SK-N-SH (cell line): ENCODE data around the gene CHD5. TPM values are rescaled to one million over a fixed set of nuclear protein-coding genes. Genes with fewer than 3 reads are reported as not detected.

Experiments
- CTCF ChIA-PET: fragments of 300-600, 350-600 bp; formaldehyde crosslinking; extraction: SDS; loops from one replicate; lab custom pipeline; 2021; lab: Yijun Ruan, JAX
- POLR2A ChIA-PET: fragments of 350-600 bp; sonication (Branson Sonifier 250); formaldehyde crosslinking; extraction: SDS; loops from one replicate; lab custom pipeline; 2020; ENCODE audit warnings: antibody characterized with exemption, inconsistent platforms; lab: Yijun Ruan, JAX
- DNase-seq: peaks from one replicate; pipeline ENCODE4 v3.0.0; 2012
- H2AFZ ChIP-seq: fragments of 200-600 bp; sonication (generic); 2 replicates; pipeline ENCODE4 v1.8.1; 2016; ENCODE audit warnings: antibody characterized with exemption, mild to moderate bottlenecking, low read depth
- H3F3A ChIP-seq: fragments of 200-600 bp; sonication (generic); replicated peaks from 2 replicates; pipeline ENCODE3; 2016; ENCODE audit warnings: antibody characterized with exemption, mild to moderate bottlenecking; ENCODE audit not compliant: insufficient read depth
- H3K27ac ChIP-seq, 2 experiments: fragments of 200-500 bp in 1 of 2; fragments of 200-600 bp in 1 of 2; sonication (Bioruptor generic) in 1 of 2; sonication (generic), shearing (Covaris generic) in 1 of 2; 2 replicates each; pipeline versions ENCODE4 v1.5.1 to v1.6.1; 2014 to 2016; ENCODE audit warnings: low read depth in 2 of 2, inconsistent platforms in 1 of 2, low read length in 1 of 2, mild to moderate bottlenecking in 1 of 2, mixed read lengths in 1 of 2
- H3K27me3 ChIP-seq: fragments of 200-600 bp; sonication (generic), shearing (Covaris generic); 2 replicates; pipeline ENCODE4 v1.6.1; 2016; ENCODE audit warnings: mixed run types; ENCODE audit not compliant: insufficient read depth
- H3K36me3 ChIP-seq, 2 experiments: fragments of 200-500 bp in 1 of 2; fragments of 200-600 bp in 1 of 2; sonication (Bioruptor generic) in 1 of 2; sonication (generic) in 1 of 2; replicated peaks in 1 of 2; 2 replicates each; pipeline versions ENCODE3 to v1.5.1; 2014 to 2016; ENCODE audit warnings: low read length in 1 of 2, mild to moderate bottlenecking in 1 of 2; ENCODE audit not compliant: insufficient read depth in 2 of 2, control insufficient read depth in 1 of 2
- H3K4me1 ChIP-seq, 2 experiments: fragments of 200-500 bp in 1 of 2; fragments of 200-600 bp in 1 of 2; sonication (Bioruptor generic) in 1 of 2; sonication (generic), shearing (Covaris generic) in 1 of 2; 2 replicates each; pipeline versions ENCODE4 v1.5.1 to v1.6.1; 2014 to 2016; ENCODE audit warnings: low read depth in 1 of 2, low read length in 1 of 2, mixed run types in 1 of 2; ENCODE audit not compliant: insufficient read depth in 2 of 2, control insufficient read depth in 1 of 2
- H3K4me2 ChIP-seq: fragments of 200-600 bp; sonication (generic), shearing (Covaris generic); 2 replicates; pipeline ENCODE4 v1.6.1; 2017; ENCODE audit warnings: mixed run types
- H3K4me3 ChIP-seq, 2 experiments: fragments of 200-500 bp in 1 of 2; fragments of 200-600 bp in 1 of 2; sonication (Bioruptor generic) in 1 of 2; sonication (generic), shearing (Covaris generic) in 1 of 2; 2 replicates each; pipeline versions ENCODE4 v1.5.1 to v1.8.1; 2014 to 2016; ENCODE audit warnings: low read depth in 2 of 2, inconsistent platforms in 1 of 2, low read length in 1 of 2, mild to moderate bottlenecking in 1 of 2, mixed read lengths in 1 of 2, moderate library complexity in 1 of 2
- H3K79me2 ChIP-seq: fragments of 200-600 bp; sonication (generic); 2 replicates; pipeline ENCODE4 v1.8.1; 2017; ENCODE audit warnings: mild to moderate bottlenecking; ENCODE audit not compliant: insufficient read depth
- H3K9ac ChIP-seq: fragments of 200-600 bp; sonication (generic); 2 replicates; pipeline ENCODE4 v1.6.1; 2017; ENCODE audit warnings: mixed run types
- H3K9me2 ChIP-seq: fragments of 200-600 bp; sonication (generic); 2 replicates; pipeline ENCODE4 v1.6.1; 2017; ENCODE audit warnings: mixed run types
- H3K9me3 ChIP-seq: fragments of 200-600 bp; sonication (generic); 2 replicates; pipeline ENCODE4 v1.6.1; 2017; ENCODE audit warnings: mixed run types, mild to moderate bottlenecking, moderate library complexity
- H4K20me1 ChIP-seq: fragments of 200-600 bp; sonication (generic); 2 replicates; pipeline ENCODE4 v1.6.1; 2017; ENCODE audit warnings: mild to moderate bottlenecking, mixed run types; ENCODE audit not compliant: insufficient read depth
- CHD2 ChIP-seq: fragments of 150-350 bp; IDR thresholded peaks from 2 replicates; pipeline ENCODE4 v1.6.1; 2018; ENCODE audit warnings: low read length; ENCODE audit not compliant: partially characterized antibody
- EP300 ChIP-seq, 2 experiments: IDR thresholded peaks; 2 replicates each; pipeline versions ENCODE4 v1.4.0 to v1.6.1; 2012; ENCODE audit warnings: borderline replicate concordance in 1 of 2, low read depth in 1 of 2, low read length in 1 of 2
- FOSL2 ChIP-seq: IDR thresholded peaks from 2 replicates; pipeline ENCODE4 v1.4.0; 2012; ENCODE audit warnings: low read depth, mild to moderate bottlenecking, moderate library complexity, borderline replicate concordance
- FOXJ3 ChIP-seq: sonication (generic); formaldehyde crosslinking; IDR thresholded peaks from 2 replicates; pipeline ENCODE4 v1.5.1; 2020; ENCODE audit warnings: mild to moderate bottlenecking, missing genetic modification reagents
- GATA2 ChIP-seq: sonication (generic); formaldehyde crosslinking; IDR thresholded peaks from 2 replicates; pipeline ENCODE4 v1.5.0; 2020; ENCODE audit warnings: mild to moderate bottlenecking, missing genetic modification reagents
- JUND ChIP-seq: IDR thresholded peaks from 2 replicates; pipeline ENCODE4 v1.4.0; 2012
- MEF2A ChIP-seq: IDR thresholded peaks from 2 replicates; pipeline ENCODE4 v1.4.0; 2012; ENCODE audit warnings: low read depth, borderline replicate concordance
- MXI1 ChIP-seq: IDR thresholded peaks from 2 replicates; pipeline ENCODE4 v1.6.1; 2012; ENCODE audit warnings: mild to moderate bottlenecking, low read depth, low read length, improper control_type of control experiment
- NFIC ChIP-seq: IDR thresholded peaks from 2 replicates; pipeline ENCODE4 v1.4.0; 2012; ENCODE audit warnings: borderline replicate concordance
- POLR2AphosphoS5 ChIP-seq: IDR thresholded peaks from 2 replicates; pipeline ENCODE4 v1.6.1; 2012; ENCODE audit warnings: low read depth, low read length
- RAD21 ChIP-seq: IDR thresholded peaks from 2 replicates; pipeline ENCODE4 v1.6.1; 2012; ENCODE audit warnings: mild to moderate bottlenecking, low read length
- RFX5 ChIP-seq: IDR thresholded peaks from 2 replicates; pipeline ENCODE4 v1.6.1; 2012; ENCODE audit warnings: mild to moderate bottlenecking, improper control_type of control experiment, low read length
- RXRA ChIP-seq: IDR thresholded peaks from 2 replicates; pipeline ENCODE4 v1.4.0; 2012; ENCODE audit warnings: low read depth, mild to moderate bottlenecking, borderline replicate concordance
- SIN3A ChIP-seq: IDR thresholded peaks from 2 replicates; pipeline ENCODE4 v1.6.1; 2012; ENCODE audit warnings: low read depth, mild to moderate bottlenecking, low read length, moderate library complexity, borderline replicate concordance
- TAF1 ChIP-seq: IDR thresholded peaks from 2 replicates; pipeline ENCODE4 v1.6.1; 2012; ENCODE audit warnings: low read depth, mild to moderate bottlenecking, low read length, moderate library complexity, borderline replicate concordance
- TCF12 ChIP-seq: IDR thresholded peaks from 2 replicates; pipeline ENCODE4 v1.4.0; 2012
- YY1 ChIP-seq: IDR thresholded peaks from 2 replicates; pipeline ENCODE4 v1.4.0; 2012; ENCODE audit warnings: low read depth, mild to moderate bottlenecking
- WGBS: methylation state at CpG from one replicate; pipeline ENCODE4 v1.1.6; 2017; ENCODE audit warnings: low lambda C conversion rate; 5-methylcytosine and 5-hydroxymethylcytosine counted together
- polyA plus RNA-seq, 3 experiments: library from polyadenylated mRNA; depleted of rRNA; stranded (reverse); fragments of >200 nt; gene quantifications; 2 replicates each; pipeline ENCODE4 v1.2.3, GENCODE V29; 2012
- TF ChIP-seq, protein P1 (sequence below): IDR thresholded peaks from 2 replicates; pipeline ENCODE4 v1.4.0; 2012; ENCODE audit warnings: low read depth
- TF ChIP-seq, protein P2 (sequence below): fragments of 150-350 bp; IDR thresholded peaks from 2 replicates; pipeline ENCODE4 v1.6.1; 2016; ENCODE audit warnings: mild to moderate bottlenecking, low read depth, low read length
- TF ChIP-seq, protein P3 (sequence below): fragments of 200-600 bp; sonication (generic); IDR thresholded peaks from 2 replicates; pipeline ENCODE4 v1.6.1; 2017; ENCODE audit warnings: antibody characterized with exemption, mild to moderate bottlenecking, moderate library complexity
- TF ChIP-seq, protein P4 (sequence below): IDR thresholded peaks from 2 replicates; pipeline ENCODE4 v1.6.1; 2012; ENCODE audit warnings: mild to moderate bottlenecking, low read depth, low read length, moderate library complexity
- TF ChIP-seq, protein P5 (sequence below): IDR thresholded peaks from 2 replicates; pipeline ENCODE4; 2012

CHD5 gene
- polyA plus RNA-seq, 1 of the 3 experiments (the other 2 are of a cell fraction), result 0.26 TPM

DNA sequence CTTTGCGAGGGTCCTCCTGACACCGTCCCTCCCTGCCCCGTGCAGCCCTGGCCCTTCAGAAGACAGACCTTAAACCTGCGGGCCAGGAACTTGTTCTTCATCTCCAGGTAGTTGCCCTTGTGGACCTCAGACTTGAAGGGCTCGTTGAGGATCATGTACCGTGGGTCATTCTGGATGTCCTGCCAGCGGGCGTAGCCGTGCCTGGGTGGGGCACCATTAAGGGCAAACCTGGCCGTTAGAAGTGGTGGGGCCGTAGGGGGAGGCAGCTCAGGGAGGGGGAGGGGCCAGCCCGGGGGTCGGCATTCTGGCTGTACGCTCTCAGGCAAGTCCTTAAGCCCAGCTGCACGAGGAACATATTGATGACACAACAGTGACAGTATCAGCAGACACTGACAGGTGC, 69.8 kb downstream of the CHD5 start (continued):
- TF ChIP-seq TAF1 (no peak), SIN3A (no peak), FOXJ3 (CRISPR knock-in tag) (no peak), YY1 (no peak), POLR2AphosphoS5 (no peak), TCF12 (no peak), NFIC (no peak), GATA2 (no peak)
- TF ChIP-seq, protein P1, sequence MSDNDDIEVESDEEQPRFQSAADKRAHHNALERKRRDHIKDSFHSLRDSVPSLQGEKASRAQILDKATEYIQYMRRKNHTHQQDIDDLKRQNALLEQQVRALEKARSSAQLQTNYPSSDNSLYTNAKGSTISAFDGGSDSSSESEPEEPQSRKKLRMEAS, result no peak
- TF ChIP-seq, protein P2, sequence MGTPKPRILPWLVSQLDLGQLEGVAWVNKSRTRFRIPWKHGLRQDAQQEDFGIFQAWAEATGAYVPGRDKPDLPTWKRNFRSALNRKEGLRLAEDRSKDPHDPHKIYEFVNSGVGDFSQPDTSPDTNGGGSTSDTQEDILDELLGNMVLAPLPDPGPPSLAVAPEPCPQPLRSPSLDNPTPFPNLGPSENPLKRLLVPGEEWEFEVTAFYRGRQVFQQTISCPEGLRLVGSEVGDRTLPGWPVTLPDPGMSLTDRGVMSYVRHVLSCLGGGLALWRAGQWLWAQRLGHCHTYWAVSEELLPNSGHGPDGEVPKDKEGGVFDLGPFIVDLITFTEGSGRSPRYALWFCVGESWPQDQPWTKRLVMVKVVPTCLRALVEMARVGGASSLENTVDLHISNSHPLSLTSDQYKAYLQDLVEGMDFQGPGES, result no peak
- TF ChIP-seq, protein P3, sequence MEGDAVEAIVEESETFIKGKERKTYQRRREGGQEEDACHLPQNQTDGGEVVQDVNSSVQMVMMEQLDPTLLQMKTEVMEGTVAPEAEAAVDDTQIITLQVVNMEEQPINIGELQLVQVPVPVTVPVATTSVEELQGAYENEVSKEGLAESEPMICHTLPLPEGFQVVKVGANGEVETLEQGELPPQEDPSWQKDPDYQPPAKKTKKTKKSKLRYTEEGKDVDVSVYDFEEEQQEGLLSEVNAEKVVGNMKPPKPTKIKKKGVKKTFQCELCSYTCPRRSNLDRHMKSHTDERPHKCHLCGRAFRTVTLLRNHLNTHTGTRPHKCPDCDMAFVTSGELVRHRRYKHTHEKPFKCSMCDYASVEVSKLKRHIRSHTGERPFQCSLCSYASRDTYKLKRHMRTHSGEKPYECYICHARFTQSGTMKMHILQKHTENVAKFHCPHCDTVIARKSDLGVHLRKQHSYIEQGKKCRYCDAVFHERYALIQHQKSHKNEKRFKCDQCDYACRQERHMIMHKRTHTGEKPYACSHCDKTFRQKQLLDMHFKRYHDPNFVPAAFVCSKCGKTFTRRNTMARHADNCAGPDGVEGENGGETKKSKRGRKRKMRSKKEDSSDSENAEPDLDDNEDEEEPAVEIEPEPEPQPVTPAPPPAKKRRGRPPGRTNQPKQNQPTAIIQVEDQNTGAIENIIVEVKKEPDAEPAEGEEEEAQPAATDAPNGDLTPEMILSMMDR, result no peak

DNA sequence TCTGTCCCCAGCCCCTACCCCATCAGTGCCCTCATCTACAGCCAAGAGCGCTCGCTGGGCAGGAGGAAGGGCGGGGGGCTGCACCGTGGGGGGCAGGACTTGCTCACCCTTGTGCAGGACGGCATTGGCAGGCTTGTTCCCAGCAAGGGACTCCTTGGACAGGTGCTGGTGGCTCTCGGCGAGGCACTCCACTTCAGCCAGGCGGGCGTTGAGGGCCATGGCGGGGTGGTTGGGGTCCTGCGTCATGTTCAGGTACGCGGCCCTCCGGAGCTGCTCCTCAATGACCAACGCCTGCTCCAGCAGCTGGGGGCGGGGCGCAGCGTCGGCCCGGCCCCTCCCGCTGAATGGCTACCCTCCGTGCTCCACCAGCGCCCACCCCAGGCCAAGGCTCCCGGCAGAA, 70.4 kb downstream of the CHD5 start:
- TF ChIP-seq MXI1 (no peak), POLR2AphosphoS5 (no peak), RAD21 (no peak), JUND (no peak), RXRA (no peak), RFX5 (no peak), MEF2A (no peak), FOXJ3 (CRISPR knock-in tag) (no peak), EP300 (IDR thresholded peaks at IDR 0.05; ENCODE audit: borderline replicate concordance in 1 of 2, low read depth in 1 of 2, low read length in 1 of 2) (no peak), FOSL2 (no peak), CHD2 (no peak)
- TF ChIP-seq, protein P4, sequence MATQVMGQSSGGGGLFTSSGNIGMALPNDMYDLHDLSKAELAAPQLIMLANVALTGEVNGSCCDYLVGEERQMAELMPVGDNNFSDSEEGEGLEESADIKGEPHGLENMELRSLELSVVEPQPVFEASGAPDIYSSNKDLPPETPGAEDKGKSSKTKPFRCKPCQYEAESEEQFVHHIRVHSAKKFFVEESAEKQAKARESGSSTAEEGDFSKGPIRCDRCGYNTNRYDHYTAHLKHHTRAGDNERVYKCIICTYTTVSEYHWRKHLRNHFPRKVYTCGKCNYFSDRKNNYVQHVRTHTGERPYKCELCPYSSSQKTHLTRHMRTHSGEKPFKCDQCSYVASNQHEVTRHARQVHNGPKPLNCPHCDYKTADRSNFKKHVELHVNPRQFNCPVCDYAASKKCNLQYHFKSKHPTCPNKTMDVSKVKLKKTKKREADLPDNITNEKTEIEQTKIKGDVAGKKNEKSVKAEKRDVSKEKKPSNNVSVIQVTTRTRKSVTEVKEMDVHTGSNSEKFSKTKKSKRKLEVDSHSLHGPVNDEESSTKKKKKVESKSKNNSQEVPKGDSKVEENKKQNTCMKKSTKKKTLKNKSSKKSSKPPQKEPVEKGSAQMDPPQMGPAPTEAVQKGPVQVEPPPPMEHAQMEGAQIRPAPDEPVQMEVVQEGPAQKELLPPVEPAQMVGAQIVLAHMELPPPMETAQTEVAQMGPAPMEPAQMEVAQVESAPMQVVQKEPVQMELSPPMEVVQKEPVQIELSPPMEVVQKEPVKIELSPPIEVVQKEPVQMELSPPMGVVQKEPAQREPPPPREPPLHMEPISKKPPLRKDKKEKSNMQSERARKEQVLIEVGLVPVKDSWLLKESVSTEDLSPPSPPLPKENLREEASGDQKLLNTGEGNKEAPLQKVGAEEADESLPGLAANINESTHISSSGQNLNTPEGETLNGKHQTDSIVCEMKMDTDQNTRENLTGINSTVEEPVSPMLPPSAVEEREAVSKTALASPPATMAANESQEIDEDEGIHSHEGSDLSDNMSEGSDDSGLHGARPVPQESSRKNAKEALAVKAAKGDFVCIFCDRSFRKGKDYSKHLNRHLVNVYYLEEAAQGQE, result no peak
- TF ChIP-seq, protein P5, sequence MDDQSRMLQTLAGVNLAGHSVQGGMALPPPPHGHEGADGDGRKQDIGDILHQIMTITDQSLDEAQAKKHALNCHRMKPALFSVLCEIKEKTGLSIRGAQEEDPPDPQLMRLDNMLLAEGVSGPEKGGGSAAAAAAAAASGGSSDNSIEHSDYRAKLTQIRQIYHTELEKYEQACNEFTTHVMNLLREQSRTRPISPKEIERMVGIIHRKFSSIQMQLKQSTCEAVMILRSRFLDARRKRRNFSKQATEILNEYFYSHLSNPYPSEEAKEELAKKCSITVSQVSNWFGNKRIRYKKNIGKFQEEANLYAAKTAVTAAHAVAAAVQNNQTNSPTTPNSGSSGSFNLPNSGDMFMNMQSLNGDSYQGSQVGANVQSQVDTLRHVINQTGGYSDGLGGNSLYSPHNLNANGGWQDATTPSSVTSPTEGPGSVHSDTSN, result no peak
- Histone ChIP-seq H3K9me2 (no peaks in the 10 kb centered on the region), H3K4me1 (peaks cover 0 to 11% of the 10 kb centered on the region in 2 experiments; a peak in 1 of 4 replicates), H3F3A (no peaks in the 10 kb centered on the region), H3K36me3 (no peaks in the 10 kb centered on the region), H3K9ac (no peak overlapping the region), H3K9me3 (no peaks in the 10 kb centered on the region), H3K27me3 (no peaks in the 10 kb centered on the region), H4K20me1 (no peaks in the 10 kb centered on the region), H2AFZ (no peak overlapping the region), H3K4me3 (no peak overlapping the region), H3K79me2 (no peaks in the 10 kb centered on the region), H3K27ac (no peak overlapping the region), H3K4me2 (no peak overlapping the region)
- CTCF ChIA-PET, result interaction anchor here (0.8 to 5.6 kb wide), 6 partner anchors 16 to 79 kb away, joined by 3 to 57 read pairs (median 5); no protein-coding TSS in a partner anchor
- DNase-seq, result no peak
- no CpG with 5 or more reads among the region's 24 CpGs for WGBS
- POLR2A ChIA-PET, result no interaction called here
